Cerebellar nuclear complex (tissue), 1 donor: ENCODE measurements around the gene DNAAF3.
A peak's percentile ranks its signal among the peaks of the same experiment; 100 is the strongest.

ENCODE experiments used
- DNase-seq, 2 experiments: peaks; one replicate each; lab custom pipeline; 2025; lab: John Stamatoyannopoulos, UW

DNAAF3 gene

DNA sequence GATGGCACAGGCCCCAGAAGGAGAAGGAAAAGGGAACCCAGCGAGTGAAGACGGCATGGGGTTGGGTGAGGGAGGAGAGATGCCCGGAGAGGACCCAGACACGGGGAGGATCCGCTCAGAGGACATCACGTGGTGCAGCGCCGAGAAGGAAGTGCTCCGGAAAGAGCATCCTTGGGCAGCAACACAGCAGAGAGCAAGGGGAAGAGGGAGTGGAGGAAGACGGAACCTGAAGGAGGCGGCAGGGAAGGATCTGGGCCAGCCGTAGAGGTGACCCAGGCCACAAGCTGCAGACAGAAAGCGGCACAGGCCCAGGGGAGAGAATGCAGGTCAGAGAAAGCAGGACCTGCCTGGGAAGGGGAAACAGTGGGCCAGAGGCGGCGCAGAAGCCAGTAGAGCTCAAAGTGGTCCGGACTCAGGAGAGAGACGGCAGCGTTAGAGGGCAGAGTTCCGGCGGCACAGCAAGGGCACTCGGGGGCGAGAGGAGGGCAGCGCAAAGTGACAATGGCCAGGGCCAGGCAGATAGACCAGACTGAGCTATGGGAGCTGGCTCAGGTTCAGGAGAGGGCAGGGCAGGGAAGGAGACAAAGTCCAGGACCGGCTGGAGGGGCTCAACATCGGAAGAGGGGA, 50.1 kb downstream of the DNAAF3 start:
- DNase-seq: peak in 1 of 2 experiments; percentile 2

DNA sequence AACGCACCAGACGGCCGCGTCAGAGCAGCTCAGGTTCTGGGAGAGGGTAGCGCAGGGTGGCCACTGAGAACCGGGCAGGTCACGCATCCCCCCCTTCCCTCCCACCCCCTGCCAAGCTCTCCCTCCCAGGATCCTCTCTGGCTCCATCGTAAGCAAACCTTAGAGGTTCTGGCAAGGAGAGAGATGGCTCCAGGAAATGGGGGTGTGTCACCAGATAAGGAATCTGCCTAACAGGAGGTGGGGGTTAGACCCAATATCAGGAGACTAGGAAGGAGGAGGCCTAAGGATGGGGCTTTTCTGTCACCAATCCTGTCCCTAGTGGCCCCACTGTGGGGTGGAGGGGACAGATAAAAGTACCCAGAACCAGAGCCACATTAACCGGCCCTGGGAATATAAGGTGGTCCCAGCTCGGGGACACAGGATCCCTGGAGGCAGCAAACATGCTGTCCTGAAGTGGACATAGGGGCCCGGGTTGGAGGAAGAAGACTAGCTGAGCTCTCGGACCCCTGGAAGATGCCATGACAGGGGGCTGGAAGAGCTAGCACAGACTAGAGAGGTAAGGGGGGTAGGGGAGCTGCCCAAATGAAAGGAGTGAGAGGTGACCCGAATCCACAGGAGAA, 50.9 kb downstream of the DNAAF3 start:
- no peak for DNase-seq

DNA sequence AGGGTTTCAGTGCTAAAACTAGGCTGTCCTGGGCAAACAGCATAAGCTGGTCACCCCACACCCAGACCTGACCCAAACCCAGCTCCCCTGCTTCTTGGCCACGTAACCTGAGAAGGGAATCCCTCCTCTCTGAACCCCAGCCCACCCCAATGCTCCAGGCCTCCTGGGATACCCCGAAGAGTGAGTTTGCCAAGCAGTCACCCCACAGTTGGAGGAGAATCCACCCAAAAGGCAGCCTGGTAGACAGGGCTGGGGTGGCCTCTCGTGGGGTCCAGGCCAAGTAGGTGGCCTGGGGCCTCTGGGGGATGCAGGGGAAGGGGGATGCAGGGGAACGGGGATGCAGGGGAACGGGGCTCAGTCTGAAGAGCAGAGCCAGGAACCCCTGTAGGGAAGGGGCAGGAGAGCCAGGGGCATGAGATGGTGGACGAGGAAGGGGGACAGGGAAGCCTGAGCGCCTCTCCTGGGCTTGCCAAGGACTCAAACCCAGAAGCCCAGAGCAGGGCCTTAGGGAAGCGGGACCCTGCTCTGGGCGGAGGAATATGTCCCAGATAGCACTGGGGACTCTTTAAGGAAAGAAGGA, 51.8 kb downstream of the DNAAF3 start:
- DNase-seq: no peak

DNA sequence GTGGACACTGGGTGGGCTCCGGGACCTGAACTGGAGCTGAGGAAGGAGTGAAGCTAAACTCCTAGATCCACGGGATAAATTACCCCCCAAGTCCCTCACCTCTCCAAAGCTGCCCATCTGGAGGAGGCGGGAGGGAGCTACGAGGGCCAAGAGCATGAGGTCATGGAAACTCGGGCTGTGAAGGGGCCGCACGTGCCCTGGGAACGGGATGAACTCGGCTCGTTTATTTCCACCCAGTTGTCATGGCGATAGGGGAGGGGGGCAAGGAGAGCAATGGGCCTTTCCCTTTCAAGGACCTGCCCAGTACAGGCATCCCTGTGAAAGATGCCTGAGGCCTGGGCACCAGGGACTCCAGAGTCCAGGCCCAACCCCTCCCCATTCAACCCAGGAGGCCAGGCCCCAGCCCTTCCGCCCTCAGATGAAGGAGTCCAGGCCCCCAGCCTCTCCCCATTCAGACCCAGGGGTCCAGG, 52.8 kb downstream of the DNAAF3 start:
- DNase-seq: no peak

DNA sequence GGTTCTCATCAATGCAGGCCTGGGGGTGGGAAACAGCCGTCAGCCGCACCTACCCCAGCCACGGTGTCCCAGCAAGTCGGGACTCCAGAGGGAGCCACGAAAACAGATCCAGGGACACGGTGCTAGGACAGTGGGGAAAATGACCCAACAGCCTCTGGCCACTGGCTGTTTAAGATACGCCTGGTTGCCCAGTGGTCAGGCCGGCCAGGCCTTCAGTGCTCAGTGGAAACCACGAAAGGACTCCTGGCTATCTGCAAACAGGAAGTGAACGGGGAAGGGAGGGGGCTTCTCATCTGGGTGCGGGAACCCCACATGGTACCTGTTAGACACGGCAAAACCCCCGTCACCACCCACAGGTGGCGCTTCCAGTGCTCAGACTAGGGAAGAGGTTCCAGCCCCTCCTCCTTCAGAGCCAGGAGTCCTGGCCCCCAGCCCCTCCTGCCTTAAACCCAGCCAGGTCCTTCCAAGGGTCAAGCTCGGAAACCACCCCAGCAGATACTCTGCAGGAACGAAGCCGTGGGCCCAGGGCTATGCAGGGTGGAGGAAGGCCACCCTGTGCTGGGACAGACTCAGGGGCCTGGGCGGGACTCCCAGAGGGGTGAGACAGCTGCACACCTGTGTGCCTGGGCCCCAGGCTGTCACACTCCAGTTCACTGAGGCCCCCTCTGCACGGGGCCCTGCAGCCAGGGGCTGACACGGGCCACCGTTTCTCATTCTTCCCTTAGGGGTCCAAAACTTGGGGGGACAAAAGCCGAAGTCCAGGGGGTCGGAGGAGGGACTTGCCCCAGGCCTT, 53.4 kb downstream of the DNAAF3 start:
- DNase-seq: no peak

DNA sequence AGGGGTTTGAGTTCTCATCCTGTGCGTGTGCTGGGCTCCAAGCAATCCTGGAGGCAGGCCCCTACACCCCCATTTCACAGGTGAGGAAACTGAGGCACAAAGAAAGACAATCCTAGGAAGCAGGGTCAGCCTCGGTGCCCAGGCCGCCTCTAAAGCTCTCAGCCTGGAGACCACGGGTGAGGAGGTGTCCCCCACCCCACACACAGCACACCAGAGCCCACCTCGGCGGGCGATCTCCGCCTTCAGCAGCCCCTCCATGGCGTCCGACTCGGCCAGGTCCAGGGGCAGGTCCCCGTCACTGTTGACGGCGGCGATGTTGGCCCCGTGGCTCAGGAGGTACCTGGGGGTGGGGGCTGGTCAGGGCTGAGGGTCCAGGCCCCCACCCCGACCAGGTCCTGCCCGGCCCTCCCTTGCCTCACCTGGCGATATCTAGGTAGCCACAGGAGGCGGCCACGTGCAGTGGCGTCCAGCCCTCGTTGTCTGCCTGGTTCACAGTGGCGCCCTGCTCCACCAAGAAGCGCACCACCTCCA, 54.1 kb downstream of the DNAAF3 start:
- no peak for DNase-seq

DNA sequence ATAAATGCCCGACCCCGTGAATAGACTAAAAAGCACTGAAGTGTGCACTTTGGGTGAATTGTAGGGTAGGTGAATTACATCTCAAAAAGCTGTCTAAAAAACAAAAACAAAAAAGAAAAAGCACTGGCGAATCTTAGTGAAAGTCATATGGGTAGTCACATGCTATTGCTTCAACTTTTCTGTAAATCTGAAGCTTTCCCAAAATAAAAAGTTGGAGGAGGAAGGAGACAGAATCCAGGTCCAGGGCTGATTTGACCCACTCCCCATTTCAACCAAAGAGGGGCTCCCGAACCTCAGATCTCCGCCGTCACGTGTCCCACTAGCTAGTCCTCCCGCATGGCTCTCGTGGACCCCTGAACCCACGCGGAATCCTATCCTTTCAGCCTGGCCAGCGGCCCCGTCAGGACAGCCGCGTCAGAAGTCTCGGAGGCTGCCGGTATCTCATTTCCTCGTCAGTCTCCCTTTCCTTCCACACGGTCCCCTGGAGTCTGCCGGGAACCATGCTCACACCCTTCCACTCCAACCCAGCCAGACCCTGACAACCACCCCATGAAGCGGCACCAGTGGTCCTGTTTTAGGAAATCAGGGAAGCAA, 55.1 kb downstream of the DNAAF3 start:
- no peak for DNase-seq

DNA sequence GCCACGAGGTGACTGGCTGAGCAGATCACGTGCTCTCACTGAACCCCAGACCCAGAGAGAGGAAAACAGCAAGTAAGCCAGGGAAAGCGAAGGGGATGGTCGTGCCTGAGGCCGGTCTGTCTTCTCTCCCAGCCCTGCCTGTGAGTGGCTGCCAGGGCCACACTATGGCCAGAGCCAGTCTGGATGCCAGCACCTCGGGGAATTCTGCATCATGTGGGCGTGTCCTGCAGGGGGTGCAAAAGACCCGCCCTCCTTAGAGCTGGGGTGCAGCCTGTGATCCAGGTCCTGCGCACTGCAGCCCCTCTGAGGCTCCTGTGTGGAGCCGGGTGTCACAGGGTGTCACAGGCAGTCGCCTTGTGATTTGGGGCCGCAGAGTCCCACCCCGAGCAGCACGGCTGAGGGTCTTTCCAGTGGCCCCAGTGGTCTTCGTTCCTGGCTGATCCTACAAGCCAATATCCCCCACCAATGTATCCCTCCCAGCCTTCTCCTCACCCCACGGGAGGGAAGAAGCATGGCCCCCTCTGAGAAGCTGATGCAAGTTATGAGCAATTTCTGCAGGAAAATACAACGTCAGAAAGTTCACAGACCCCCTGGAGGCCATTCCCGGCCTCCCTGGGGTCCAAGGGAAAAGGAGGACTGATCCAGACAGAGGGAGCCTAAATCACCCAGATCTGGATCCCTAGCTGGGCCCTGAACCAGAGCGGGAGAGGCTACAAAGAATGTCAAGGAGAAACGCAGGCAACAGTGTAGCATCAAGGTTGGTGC, 56.7 kb downstream of the DNAAF3 start:
- DNase-seq: no peak
